Stimulated activated CD4-positive, alpha-beta T cell treated with anti-CD3 and anti-CD28 coated beads, Interleukin-12 subunit alpha, Interleukin-12 subunit beta, amount 100 ng/mL, for 48 hours (primary cell): ENCODE data around the gene NDRG3.

Experiments used
- DNase-seq, 3 donors: peaks; one replicate each; pipeline ENCODE4 v3.0.0-alpha.2; 2020; ENCODE audit warnings: low read depth in 2 of 3, low spot score in 1 of 3

Gene NDRG3

DNA sequence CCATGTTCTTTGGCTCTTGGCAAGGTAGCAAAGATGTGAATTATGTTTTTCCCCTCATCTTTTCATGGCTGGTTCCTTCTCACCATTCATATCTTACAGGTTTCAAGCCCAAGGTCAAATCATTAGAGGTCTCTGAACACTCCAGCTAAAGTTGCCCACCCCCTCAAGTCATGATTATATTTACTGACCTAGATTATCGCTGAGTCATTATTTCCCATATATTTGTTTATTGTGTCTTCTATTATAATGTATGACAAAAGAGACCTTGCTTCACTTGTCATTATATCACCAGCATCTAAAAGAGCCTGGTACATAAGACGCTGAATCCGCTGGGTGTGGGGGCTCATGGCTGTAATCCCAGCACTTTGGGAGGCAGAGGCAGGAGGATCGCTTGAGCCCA, 15.2 kb upstream of the NDRG3 start:
- no peak for DNase-seq

GRCh38 chr20:36760647-36761046, 14.8 kb upstream of the NDRG3 start:
- DNase-seq: no peak

DNA sequence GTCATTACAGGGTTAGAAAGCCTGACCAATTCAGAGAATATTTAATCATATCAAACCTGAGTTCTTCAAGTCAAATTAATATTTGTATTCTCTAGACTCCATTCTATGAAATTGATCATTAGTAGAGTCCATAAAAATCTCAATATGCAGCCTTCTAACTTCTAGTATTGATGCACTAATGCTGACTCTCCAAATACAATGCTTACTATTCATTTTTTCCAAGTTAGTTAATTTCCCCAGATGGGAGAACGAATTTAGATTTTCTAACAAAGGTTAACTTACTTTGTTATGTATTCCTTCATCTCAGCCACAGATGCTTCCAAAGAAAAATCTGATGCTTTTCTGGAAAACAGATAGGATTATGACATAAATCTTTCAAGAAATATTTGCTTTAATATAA, 12.4 kb upstream of the NDRG3 start:
- DNase-seq: no peak

DNA sequence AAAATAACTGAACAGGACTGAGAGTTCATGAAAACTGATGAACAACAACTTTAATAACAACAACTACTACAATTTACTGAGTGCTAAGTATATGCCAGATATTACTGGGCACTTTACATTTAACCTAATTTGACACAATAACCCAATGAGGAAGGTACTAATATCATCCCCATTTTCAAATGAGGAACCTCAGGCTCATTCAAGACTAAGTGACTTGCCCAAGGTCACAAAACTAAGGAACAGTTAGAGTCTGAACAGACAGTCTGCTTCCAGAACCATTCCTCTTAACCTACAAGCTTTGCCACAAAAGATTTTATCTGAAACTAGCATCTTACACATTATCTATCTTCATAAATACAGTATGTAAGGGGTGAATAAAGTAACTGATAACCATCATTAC, 10.6 kb upstream of the NDRG3 start:
- DNase-seq: no peak

- peak in 1 of 3 donors; percentile 20 for DNase-seq
Measured at GRCh38 chr20:36754656-36755222, 8.8 kb upstream of the NDRG3 start.

DNA sequence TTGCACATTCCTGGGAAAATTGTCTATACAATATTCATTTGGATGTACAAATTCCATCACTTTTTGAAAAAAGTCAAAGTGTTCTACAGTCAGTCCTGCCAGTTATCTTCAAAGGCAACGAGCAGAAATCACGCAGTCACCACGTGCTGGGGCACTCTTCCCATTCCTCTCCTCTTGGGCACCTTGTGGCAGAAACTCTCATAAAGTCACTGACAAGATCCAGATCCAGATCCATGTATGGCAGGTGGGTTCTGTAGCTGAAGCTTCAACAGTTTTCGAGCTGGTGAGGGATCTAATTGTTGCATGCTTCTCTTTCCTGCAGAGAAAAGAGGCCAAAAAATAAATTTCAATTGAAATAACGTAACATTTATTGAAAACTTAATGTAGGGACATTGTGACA, 6.7 kb upstream of the NDRG3 start:
- DNase-seq: no peak

DNA sequence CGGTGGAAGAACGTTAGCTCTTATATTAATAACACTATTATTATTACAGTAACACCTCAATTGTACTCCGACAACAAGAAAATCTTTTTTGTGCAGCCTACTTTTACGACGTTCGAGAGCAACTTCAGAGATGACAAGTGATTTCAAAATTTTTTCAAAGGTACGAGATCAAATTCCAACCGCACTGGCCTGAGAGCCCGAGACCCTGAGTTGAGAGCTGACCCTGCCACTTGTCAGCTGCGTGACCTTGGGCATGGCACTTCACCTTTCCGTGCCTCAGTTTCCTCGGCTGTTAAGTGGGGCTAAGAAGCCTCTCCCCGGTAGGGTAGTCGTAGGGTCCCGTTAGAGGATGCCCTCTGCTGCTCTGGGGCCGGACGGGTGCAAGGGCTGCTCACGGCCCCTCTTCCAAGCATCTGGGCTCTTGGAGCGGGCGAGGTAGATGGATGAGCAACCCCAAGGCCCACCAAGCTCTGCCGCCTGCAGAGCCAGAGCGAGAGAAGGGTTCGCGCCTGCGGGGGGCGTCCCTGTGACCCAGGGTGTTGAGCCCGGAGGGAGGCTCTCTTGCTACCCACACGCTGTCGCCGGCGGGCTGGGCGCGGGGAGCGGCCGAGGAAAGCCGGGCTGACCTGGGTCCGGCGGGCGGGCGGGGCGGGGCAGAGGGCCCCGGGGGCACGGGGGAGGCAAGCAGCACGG, 510 bp downstream of the NDRG3 start:
- DNase-seq: no peak

- no peak for DNase-seq
Measured at GRCh38 chr20:36744764-36745191, 1.1 kb downstream of the NDRG3 start.

- DNase-seq: no peak
Measured at GRCh38 chr20:36744243-36744642, 1.6 kb downstream of the NDRG3 start.

DNA sequence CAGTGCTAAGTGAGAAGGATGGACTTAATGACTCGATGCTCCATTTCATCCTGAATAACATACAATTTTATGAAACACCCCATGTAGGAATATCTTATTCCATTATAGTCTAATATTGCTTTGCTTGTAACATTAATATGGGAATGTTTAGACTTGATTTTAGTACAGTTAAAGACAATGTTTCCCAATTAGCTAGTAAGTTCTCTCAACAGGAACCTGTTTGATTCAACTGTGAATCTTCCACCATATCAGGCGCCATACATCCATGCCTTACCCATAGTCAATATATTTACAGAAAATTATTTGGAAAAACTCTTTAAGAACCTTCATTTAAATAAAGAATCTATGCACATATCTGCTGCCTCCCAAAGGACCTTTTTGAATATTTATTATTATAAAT, 3.3 kb downstream of the NDRG3 start:
- no peak for DNase-seq

DNA sequence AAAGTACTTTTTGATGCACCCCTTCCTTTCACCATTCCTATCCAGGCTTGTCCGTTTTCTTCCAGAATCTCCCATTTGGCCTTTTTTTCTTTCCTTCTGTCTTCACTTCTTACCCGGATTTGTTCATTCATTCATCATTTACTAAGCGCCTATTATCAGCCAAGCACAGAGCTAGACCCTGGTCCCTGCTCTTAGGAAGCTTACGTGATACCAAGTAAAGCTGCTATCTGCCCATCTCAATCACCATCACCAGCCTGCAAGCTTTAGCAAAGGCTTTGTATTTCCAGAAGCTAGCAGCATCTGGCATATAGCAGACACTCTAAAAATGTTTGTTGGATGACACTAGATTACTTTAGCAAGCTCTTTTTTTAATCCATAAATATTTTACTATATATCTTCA, 4.8 kb downstream of the NDRG3 start:
- no peak for DNase-seq

GRCh38 chr20:36737183-36737499, 8.7 kb downstream of the NDRG3 start:
- DNase-seq: no peak

DNA sequence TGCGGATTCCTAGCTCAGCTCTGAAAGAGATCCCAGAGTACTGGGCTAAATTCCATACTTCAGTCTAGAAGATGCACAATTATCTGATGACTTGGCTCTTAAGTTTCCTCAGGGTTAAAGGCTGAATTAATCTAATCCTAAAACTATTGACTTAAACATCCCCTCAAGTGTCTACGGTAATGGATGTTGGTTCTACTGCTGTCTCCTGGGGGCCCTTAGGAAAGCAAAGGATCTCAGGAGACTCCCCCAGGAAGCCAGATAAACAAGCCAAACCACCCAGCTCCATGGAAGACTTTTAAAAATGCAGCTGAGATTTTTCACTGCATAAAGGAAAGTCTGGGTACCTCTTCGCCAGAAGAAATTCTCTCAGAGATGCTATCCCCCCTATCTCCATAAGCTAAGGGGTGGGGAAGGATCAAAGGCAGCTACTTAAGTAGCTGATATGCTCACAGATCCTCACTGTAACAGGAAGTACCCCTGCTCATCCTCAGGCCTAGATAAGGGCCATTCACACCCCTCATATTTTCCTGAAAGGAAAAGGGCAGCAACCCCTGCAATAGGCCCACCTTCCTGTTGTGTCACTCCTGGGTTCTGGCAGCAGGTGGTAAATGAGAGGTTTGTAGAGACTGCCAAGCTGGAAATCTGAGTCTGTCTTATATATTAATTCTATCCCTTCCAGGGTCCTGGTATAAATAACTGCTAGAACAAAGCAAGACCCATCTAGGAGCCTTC, 9.3 kb downstream of the NDRG3 start:
- no peak for DNase-seq

DNA sequence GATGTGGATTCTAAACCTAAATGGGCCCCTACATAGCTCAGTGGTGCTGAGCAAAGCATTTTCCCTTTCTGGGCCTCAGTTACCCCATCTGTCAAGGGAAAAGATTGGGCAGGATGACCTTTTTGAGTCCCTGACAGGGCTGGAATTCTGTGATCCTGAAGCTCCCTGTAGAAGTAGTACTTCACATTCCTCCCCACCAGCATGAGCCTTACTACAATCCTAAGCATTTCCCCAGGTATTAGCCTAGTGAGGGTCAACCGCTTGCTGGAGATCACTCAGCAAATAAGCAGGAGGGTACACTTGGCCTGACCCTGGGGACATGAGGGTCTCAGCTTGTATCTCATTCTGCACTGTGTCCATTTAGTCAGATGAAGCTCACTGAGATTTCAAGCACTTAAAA, 13.4 kb downstream of the NDRG3 start:
- DNase-seq: no peak

- no peak for DNase-seq
Measured at GRCh38 chr20:36728986-36729385, 16.9 kb downstream of the NDRG3 start.

- DNase-seq: no peak
Measured at GRCh38 chr20:36726168-36726567, 19.7 kb downstream of the NDRG3 start.

GRCh38 chr20:36720510-36720909, 25.4 kb downstream of the NDRG3 start:
- DNase-seq: peak in 2 of 3 donors; percentile 34 to 37

DNA sequence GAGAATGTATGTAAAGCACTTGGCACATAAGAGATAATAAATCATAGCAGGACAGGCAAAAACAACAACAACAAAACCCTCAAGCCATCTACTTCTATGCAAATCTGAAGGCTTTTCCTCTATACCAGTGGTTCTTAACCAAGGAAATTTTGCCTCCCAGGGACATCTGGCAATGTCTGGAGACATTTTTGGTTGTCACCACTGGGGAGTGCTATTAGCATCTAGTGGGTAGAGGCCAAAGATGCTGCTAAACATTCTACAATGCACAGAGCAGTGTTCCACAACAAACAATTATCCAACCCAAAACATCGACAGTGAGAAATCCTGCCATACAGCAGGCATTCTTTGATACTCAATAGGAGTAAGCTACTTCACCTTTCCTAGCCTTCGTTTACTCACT, 28.2 kb downstream of the NDRG3 start:
- no peak for DNase-seq

DNA sequence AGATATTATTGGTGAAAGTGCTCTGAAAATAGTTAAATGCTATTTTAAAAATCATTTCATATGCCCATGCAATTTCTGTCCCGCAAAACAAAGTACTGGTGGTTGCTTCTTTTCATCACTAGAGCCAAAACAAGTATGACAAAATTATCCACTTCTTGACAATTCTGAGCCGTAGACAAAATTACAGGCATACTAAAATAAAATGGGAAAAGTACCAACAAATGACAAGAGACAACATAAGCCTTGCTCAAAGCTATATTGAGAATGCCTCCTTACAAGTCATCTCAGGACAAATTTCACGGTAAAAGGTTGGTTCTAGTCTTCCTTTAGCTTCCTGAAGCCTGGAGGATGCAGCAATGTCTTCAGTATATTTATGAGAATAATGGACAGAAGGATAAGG, 28.9 kb downstream of the NDRG3 start:
- no peak for DNase-seq

DNA sequence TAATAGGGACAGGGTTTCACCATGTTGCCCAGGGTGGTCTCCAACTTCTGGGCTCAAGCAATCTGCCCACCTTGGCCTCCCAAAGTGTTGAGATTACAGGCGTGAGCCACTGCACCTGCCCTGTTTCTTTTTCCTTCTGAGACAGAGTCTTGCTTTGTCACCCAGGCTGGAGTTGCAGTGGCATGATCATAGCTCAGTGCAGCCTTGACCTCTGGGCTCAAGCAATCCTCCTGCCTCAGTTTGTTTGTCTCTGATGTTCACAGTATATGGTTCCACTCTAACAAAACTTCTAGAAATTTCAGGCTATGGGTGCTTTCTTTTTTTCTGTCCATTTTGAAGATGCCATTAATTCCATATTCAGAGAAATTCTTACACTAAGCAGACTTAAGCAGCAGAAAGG, 33.1 kb downstream of the NDRG3 start:
- DNase-seq: no peak

GRCh38 chr20:36709126-36709525, 36.8 kb downstream of the NDRG3 start:
- DNase-seq: no peak

- DNase-seq: no peak
Measured at GRCh38 chr20:36703530-36703929, 42.4 kb downstream of the NDRG3 start.

GRCh38 chr20:36700438-36700837, 45.5 kb downstream of the NDRG3 start:
- no peak for DNase-seq
